Panc1 (cell line): ENCODE data around the gene BRPF1. TPM values are rescaled to one million over a fixed set of nuclear protein-coding genes. Genes with fewer than 3 reads are reported as not detected.

ENCODE experiments used
- ATAC-seq: fragments of 200-7000 bp; cut with Tn5 transposase; 2 replicates; pipeline ENCODE4 v1.9.1; 2020; ENCODE audit warnings: mild to moderate bottlenecking, moderate library complexity
- BruUV-seq: library from RNA; stranded (reverse); fragments of 400-500 nt; replicated peaks from 2 replicates; lab custom pipeline; 2021; lab: Mats Ljungman, UMichigan
- CTCF ChIA-PET: fragments of 300-600 bp; sonication (Branson Sonifier 250); formaldehyde crosslinking; loops from one replicate; lab custom pipeline; 2022; ENCODE audit warnings: antibody characterized with exemption; lab: Charles Lee
- POLR2A ChIA-PET: fragments of 300-600 bp; sonication (Branson Sonifier 250); formaldehyde crosslinking; loops from one replicate; lab custom pipeline; 2022; ENCODE audit warnings: antibody characterized with exemption; lab: Charles Lee
- DNase-seq: peaks from one replicate; pipeline ENCODE4 v3.0.0-alpha.2; 2010; ENCODE audit warnings: low read depth, low spot score
- H3K27ac ChIP-seq: 2 replicates; pipeline ENCODE4 v1.5.1; 2011; ENCODE audit warnings: mild to moderate bottlenecking, low read length, inconsistent platforms
- H3K27me3 ChIP-seq: fragments of 200-500 bp; sonication (Bioruptor generic); 2 replicates; pipeline ENCODE4 v1.6.0; 2014; ENCODE audit warnings: low read length, inconsistent platforms; ENCODE audit not compliant: control insufficient read depth, insufficient read depth
- H3K36me3 ChIP-seq: fragments of 200-500 bp; sonication (Bioruptor generic); 2 replicates; pipeline ENCODE4 v1.5.1; 2014; ENCODE audit warnings: inconsistent platforms, mild to moderate bottlenecking, low read length, moderate library complexity; ENCODE audit not compliant: control insufficient read depth, insufficient read depth
- H3K4me1 ChIP-seq: 2 replicates; pipeline ENCODE4 v1.5.1; 2011; ENCODE audit warnings: inconsistent platforms, mild to moderate bottlenecking, low read length, moderate library complexity; ENCODE audit not compliant: control insufficient read depth, insufficient read depth
- H3K4me3 ChIP-seq, 2 experiments: 2 replicates each; pipeline ENCODE4 v1.5.1; 2011 to 2012; ENCODE audit warnings: low read depth in 2 of 2, low read length in 2 of 2, mild to moderate bottlenecking in 2 of 2, inconsistent platforms in 1 of 2, moderate library complexity in 1 of 2
- H3K9me3 ChIP-seq: fragments of 200-500 bp; sonication (Bioruptor generic); 2 replicates; pipeline ENCODE4 v1.5.1; 2014; ENCODE audit warnings: low read depth, mild to moderate bottlenecking, inconsistent platforms, low read length, moderate library complexity; ENCODE audit not compliant: control insufficient read depth, insufficient read depth
- POLR2AphosphoS5 ChIP-seq: IDR thresholded peaks from 2 replicates; pipeline ENCODE4 v1.6.1; 2012; ENCODE audit warnings: mild to moderate bottlenecking, low read depth, low read length, moderate library complexity
- SIN3A ChIP-seq: IDR thresholded peaks from 2 replicates; pipeline ENCODE4 v1.6.1; 2012; ENCODE audit warnings: low read depth, mild to moderate bottlenecking, low read length, moderate library complexity, borderline replicate concordance; ENCODE audit not compliant: insufficient read depth
- TCF7L2 ChIP-seq: IDR thresholded peaks from 2 replicates; pipeline ENCODE4 v1.6.1; 2011; ENCODE audit warnings: mild to moderate bottlenecking, low read depth, low read length, inconsistent platforms
- in situ Hi-C: cut with HindIII; loops from 2 replicates; pipeline ENCODE4 v1.10.0; 2016; ENCODE audit warnings: low sequenced_read_pairs, low pct_unique_long_range_greater_than_20kb
- intact Hi-C: fragments of 100-400 bp; cut with micrococcal nuclease; formaldehyde crosslinking; loops from one replicate; pipeline ENCODE4 v1.10.0; 2022; ENCODE audit not compliant: unreplicated experiment
- total RNA-seq: library from RNA; stranded (reverse); gene quantifications from one replicate; pipeline ENCODE4 v1.2.1, GENCODE V29; 2021; ENCODE audit not compliant: unreplicated experiment
- TF ChIP-seq, protein P1 (sequence below), 2 experiments: IDR thresholded peaks; 2 replicates each; pipeline ENCODE4 v1.6.1; 2011 to 2012; ENCODE audit warnings: low read depth in 2 of 2, control low read depth in 1 of 2, low read length in 1 of 2, mild to moderate bottlenecking in 1 of 2, moderate library complexity in 1 of 2; ENCODE audit not compliant: insufficient read depth in 1 of 2
- TF ChIP-seq, protein P2 (sequence below): fragments of 450-650 bp; IDR thresholded peaks from 2 replicates; pipeline ENCODE4 v1.5.1; 2017; ENCODE audit warnings: mild to moderate bottlenecking

Gene BRPF1
- total RNA-seq, 1 experiment from 2014 or later = 17.4 TPM

DNA sequence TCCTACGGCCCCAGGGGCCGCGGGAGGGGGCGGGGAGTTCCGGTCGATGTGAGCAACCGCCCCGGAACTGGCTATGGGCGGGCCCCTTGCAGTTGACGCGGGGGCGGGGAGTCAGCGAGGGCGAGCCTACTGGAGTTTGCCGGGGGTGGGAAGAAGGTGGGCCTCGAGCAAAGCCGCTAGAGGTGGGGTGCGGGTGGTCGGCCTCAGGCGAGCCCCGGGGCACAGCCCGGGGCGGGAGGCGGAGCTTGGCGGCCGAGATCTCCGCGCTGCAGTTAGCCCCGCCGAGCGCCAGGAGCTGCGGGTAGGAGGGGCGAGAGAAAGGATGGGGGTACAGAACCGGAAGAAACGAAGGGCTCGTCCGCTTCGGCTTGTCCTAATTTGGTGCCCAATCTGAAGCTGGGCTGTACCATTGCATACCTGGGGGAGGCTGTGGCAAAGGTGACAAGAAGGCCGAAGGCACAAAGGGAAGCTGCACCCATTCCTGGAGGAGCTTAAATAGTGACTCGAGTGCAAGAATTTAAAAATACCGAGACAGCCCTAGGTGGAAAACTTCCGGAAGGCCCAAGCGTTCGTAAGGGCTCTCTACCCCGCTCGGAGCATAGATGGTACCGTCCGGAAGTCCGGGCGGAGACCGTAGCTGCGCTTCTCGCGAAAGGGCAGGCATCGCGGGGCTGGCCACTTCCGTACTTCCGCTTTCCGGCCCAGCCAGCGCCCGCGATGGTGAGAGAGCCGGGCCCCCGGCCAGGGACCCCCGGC is 61.0 kb downstream of the BRPF1 start, which contains the start of the genes ARPC4 and TADA3:
TSS of gene ARPC4 (plus strand) at position 678 of the 756 bp plus-strand sequence. CDS start at position 718, 40 bp downstream.
TSS of gene TADA3 (minus strand) at position 69 of the 756 bp plus-strand sequence. CDS start 1,007 bp downstream, outside the sequence.
- CTCF ChIA-PET = no interaction called here
- Histone ChIP-seq H3K9me3 (no peaks in the 10 kb centered on the region), H3K27ac (peak within 1 kb of the TSS; percentile 98), H3K4me3 (peak within 1 kb of the TSS; percentile 86 to 87), H3K36me3 (peaks cover 4% of the 10 kb centered on the region), H3K4me1 (peaks cover 7% of the 10 kb centered on the region), H3K27me3 (no peaks in the 10 kb centered on the region)
- in situ Hi-C loops = no loop called here
- POLR2A ChIA-PET = interaction anchor here (0.6 to 1.0 kb wide), 6 partner anchors 12 to 287 kb away, joined by 3 to 5 read pairs (median 3); no protein-coding TSS in a partner anchor
- intact Hi-C loops = no loop called here
- DNase-seq (peak; percentile 88), ATAC-seq (peak; percentile 93)
- no TSS peak for BruUV-seq
- TF ChIP-seq TCF7L2 (peak; percentile 43; the same call in 1 of the 2 replicates), POLR2AphosphoS5 (peak; percentile 91), SIN3A (peak; percentile 67; the same call in 1 of the 2 replicates)
- TF ChIP-seq, protein P1, sequence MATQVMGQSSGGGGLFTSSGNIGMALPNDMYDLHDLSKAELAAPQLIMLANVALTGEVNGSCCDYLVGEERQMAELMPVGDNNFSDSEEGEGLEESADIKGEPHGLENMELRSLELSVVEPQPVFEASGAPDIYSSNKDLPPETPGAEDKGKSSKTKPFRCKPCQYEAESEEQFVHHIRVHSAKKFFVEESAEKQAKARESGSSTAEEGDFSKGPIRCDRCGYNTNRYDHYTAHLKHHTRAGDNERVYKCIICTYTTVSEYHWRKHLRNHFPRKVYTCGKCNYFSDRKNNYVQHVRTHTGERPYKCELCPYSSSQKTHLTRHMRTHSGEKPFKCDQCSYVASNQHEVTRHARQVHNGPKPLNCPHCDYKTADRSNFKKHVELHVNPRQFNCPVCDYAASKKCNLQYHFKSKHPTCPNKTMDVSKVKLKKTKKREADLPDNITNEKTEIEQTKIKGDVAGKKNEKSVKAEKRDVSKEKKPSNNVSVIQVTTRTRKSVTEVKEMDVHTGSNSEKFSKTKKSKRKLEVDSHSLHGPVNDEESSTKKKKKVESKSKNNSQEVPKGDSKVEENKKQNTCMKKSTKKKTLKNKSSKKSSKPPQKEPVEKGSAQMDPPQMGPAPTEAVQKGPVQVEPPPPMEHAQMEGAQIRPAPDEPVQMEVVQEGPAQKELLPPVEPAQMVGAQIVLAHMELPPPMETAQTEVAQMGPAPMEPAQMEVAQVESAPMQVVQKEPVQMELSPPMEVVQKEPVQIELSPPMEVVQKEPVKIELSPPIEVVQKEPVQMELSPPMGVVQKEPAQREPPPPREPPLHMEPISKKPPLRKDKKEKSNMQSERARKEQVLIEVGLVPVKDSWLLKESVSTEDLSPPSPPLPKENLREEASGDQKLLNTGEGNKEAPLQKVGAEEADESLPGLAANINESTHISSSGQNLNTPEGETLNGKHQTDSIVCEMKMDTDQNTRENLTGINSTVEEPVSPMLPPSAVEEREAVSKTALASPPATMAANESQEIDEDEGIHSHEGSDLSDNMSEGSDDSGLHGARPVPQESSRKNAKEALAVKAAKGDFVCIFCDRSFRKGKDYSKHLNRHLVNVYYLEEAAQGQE (IDR thresholded peaks at IDR 0.05; ENCODE audit: insufficient read depth in 1 of 2, low read depth in 2 of 2, low read length in 1 of 2) = no peak
- TF ChIP-seq, protein P2, sequence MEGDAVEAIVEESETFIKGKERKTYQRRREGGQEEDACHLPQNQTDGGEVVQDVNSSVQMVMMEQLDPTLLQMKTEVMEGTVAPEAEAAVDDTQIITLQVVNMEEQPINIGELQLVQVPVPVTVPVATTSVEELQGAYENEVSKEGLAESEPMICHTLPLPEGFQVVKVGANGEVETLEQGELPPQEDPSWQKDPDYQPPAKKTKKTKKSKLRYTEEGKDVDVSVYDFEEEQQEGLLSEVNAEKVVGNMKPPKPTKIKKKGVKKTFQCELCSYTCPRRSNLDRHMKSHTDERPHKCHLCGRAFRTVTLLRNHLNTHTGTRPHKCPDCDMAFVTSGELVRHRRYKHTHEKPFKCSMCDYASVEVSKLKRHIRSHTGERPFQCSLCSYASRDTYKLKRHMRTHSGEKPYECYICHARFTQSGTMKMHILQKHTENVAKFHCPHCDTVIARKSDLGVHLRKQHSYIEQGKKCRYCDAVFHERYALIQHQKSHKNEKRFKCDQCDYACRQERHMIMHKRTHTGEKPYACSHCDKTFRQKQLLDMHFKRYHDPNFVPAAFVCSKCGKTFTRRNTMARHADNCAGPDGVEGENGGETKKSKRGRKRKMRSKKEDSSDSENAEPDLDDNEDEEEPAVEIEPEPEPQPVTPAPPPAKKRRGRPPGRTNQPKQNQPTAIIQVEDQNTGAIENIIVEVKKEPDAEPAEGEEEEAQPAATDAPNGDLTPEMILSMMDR = no peak

DNA sequence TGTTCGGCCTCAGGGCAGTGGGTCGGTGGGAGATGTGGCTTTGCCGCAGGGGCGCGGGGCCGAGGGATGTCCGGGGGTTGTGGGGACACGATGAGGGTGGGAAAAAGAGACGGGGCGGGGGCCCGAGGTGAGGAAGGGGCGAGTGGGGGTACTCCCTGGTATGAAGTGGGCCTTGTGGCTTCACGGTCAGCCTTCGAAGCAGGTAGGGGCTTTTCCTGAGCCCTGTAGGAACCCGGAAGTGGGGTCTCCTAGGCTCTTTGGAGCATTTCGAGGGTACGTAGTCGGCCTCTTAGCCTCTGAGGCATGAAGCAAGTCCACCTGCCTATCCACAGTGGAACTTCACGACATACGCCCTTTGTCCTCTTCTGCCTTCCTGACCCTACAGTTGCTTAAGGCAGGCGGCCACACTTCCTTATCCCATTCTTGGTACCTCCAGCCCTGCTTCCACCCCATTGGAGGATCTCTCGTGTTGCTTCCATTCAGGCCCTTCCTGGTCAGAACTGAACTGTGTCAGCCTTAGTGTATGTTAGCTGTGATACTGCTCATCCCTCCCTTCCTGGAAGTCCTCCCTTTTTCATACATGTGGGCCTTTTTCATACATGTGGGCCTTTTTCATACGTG is 61.7 kb downstream of the BRPF1 start:
- DNase-seq (no peak), ATAC-seq (peak; percentile 33)
- in situ Hi-C loops (no loop called here), intact Hi-C loops (no loop called here)
- TSS peak; percentile 81 for BruUV-seq
- Histone ChIP-seq H3K36me3 (peaks cover 9% of the 10 kb centered on the region), H3K27me3 (no peaks in the 10 kb centered on the region), H3K4me1 (peaks cover 7% of the 10 kb centered on the region), H3K4me3 (peak overlapping the region; percentile 86 to 87), H3K9me3 (no peaks in the 10 kb centered on the region), H3K27ac (peak overlapping the region; percentile 98)
- TF ChIP-seq TCF7L2 (no peak), SIN3A (no peak), POLR2AphosphoS5 (no peak)
- TF ChIP-seq, protein P1 (IDR thresholded peaks at IDR 0.05; ENCODE audit: insufficient read depth in 1 of 2, low read depth in 2 of 2, low read length in 1 of 2) = no peak
- TF ChIP-seq, protein P2 = no peak
- POLR2A ChIA-PET = interaction anchor here (0.6 to 1.0 kb wide), 5 partner anchors 13 to 204 kb away, joined by 3 to 5 read pairs (median 3); no protein-coding TSS in a partner anchor
- CTCF ChIA-PET = no interaction called here
